Effector memory CD4-positive, alpha-beta T cell (primary cell): ENCODE results near the gene EEFSEC.

ENCODE experiments used
- DNase-seq, 3 donors: peaks; one replicate each; pipeline ENCODE4 v3.0.0-alpha.2; 2020
- H3K27ac ChIP-seq: 2 replicates; pipeline ENCODE4 v1.7.0; 2013; ENCODE audit warnings: mild to moderate bottlenecking, low read length, moderate library complexity; ENCODE audit not compliant: insufficient read depth, poor library complexity, severe bottlenecking
- H3K27me3 ChIP-seq: replicated peaks from 2 replicates; pipeline ENCODE4 v1.7.0; 2013; ENCODE audit warnings: mild to moderate bottlenecking, low read length; ENCODE audit not compliant: insufficient read depth, control insufficient read depth, poor library complexity, severe bottlenecking
- H3K36me3 ChIP-seq: 2 replicates; pipeline ENCODE4 v1.7.0; 2013; ENCODE audit warnings: mild to moderate bottlenecking, low read length, moderate library complexity; ENCODE audit not compliant: control insufficient read depth, insufficient read depth
- H3K4me1 ChIP-seq: 2 replicates; pipeline ENCODE4 v1.7.0; 2013; ENCODE audit warnings: low read length, mild to moderate bottlenecking; ENCODE audit not compliant: control insufficient read depth, insufficient read depth, poor library complexity, severe bottlenecking
- H3K4me3 ChIP-seq: 2 replicates; pipeline ENCODE4 v1.7.0; 2013; ENCODE audit warnings: low read length, low read depth, mild to moderate bottlenecking; ENCODE audit not compliant: insufficient read depth, poor library complexity, severe bottlenecking
- H3K9me3 ChIP-seq: 2 replicates; pipeline ENCODE4 v1.7.0; 2013; ENCODE audit warnings: mild to moderate bottlenecking, low read length, moderate library complexity; ENCODE audit not compliant: control insufficient read depth

EEFSEC gene

GRCh38 chr3:128430731-128431130 is 277.4 kb downstream of the EEFSEC start:
- no peak overlapping the region for H3K4me3 ChIP-seq
- H3K27ac ChIP-seq, result no peak overlapping the region
- no peaks in the 10 kb centered on the region for H3K9me3 ChIP-seq
- H3K36me3 ChIP-seq, result no peaks in the 10 kb centered on the region
- DNase-seq, result no peak
- H3K27me3 ChIP-seq, result peaks cover 27% of the 10 kb centered on the region
- H3K4me1 ChIP-seq, result peaks cover 3% of the 10 kb centered on the region

- DNase-seq, result no peak
- Histone ChIP-seq H3K27ac (no peak overlapping the region), H3K4me1 (no peaks in the 10 kb centered on the region), H3K36me3 (no peaks in the 10 kb centered on the region), H3K4me3 (no peak overlapping the region), H3K9me3 (no peaks in the 10 kb centered on the region), H3K27me3 (peaks cover 27% of the 10 kb centered on the region)
These were observed 278.6 kb downstream of the EEFSEC start for GRCh38 chr3:128431803-128432300.

GRCh38 chr3:128432301-128432970 is 279.2 kb downstream of the EEFSEC start:
- Histone ChIP-seq H3K9me3 (no peaks in the 10 kb centered on the region), H3K27ac (no peak overlapping the region), H3K36me3 (no peaks in the 10 kb centered on the region), H3K4me3 (no peak overlapping the region), H3K27me3 (peaks cover 27% of the 10 kb centered on the region), H3K4me1 (no peaks in the 10 kb centered on the region)
- no peak for DNase-seq

GRCh38 chr3:128432971-128433836 is 279.9 kb downstream of the EEFSEC start:
- H3K27me3 ChIP-seq, result peaks cover 27% of the 10 kb centered on the region
- H3K27ac ChIP-seq, result no peak overlapping the region
- no peaks in the 10 kb centered on the region for H3K4me1 ChIP-seq
- H3K4me3 ChIP-seq, result no peak overlapping the region
- H3K36me3 ChIP-seq, result no peaks in the 10 kb centered on the region
- no peaks in the 10 kb centered on the region for H3K9me3 ChIP-seq
- no peak for DNase-seq

- Histone ChIP-seq H3K36me3 (no peaks in the 10 kb centered on the region), H3K27ac (no peak overlapping the region), H3K27me3 (peaks cover 27% of the 10 kb centered on the region), H3K4me3 (no peak overlapping the region), H3K9me3 (no peaks in the 10 kb centered on the region), H3K4me1 (no peaks in the 10 kb centered on the region)
- no peak for DNase-seq
These were observed 280.5 kb downstream of the EEFSEC start for GRCh38 chr3:128433837-128434165.

- H3K27me3 ChIP-seq, result peaks cover 27% of the 10 kb centered on the region
These were observed 281.2 kb downstream of the EEFSEC start for GRCh38 chr3:128434524-128434923.

GRCh38 chr3:128435058-128435457 is 281.8 kb downstream of the EEFSEC start:
- Histone ChIP-seq H3K27me3 (peaks cover 27% of the 10 kb centered on the region), H3K36me3 (no peaks in the 10 kb centered on the region), H3K4me1 (no peaks in the 10 kb centered on the region), H3K27ac (no peak overlapping the region), H3K4me3 (no peak overlapping the region), H3K9me3 (no peaks in the 10 kb centered on the region)
- no peak for DNase-seq

More at GRCh38 chr3:128434524-128434923, 281.2 kb downstream of the EEFSEC start:
- Histone ChIP-seq H3K36me3 (no peaks in the 10 kb centered on the region), H3K4me3 (no peak overlapping the region), H3K27ac (no peak overlapping the region), H3K9me3 (no peaks in the 10 kb centered on the region), H3K4me1 (no peaks in the 10 kb centered on the region)
- DNase-seq, result no peak

- H3K27me3 ChIP-seq, result peaks cover 27% of the 10 kb centered on the region
- no peak for DNase-seq
- no peak overlapping the region for H3K4me3 ChIP-seq
These were observed 282.3 kb downstream of the EEFSEC start for GRCh38 chr3:128435561-128435960.

GRCh38 chr3:128436214-128436613 is 282.9 kb downstream of the EEFSEC start:
- Histone ChIP-seq H3K4me3 (no peak overlapping the region), H3K4me1 (no peaks in the 10 kb centered on the region)

More at GRCh38 chr3:128435561-128435960, 282.3 kb downstream of the EEFSEC start:
- H3K4me1 ChIP-seq, result no peaks in the 10 kb centered on the region
- H3K36me3 ChIP-seq, result no peaks in the 10 kb centered on the region
- H3K27ac ChIP-seq, result no peak overlapping the region
- no peaks in the 10 kb centered on the region for H3K9me3 ChIP-seq

GRCh38 chr3:128438488-128439072 is 285.3 kb downstream of the EEFSEC start:
- DNase-seq, result no peak
- Histone ChIP-seq H3K4me1 (no peaks in the 10 kb centered on the region), H3K36me3 (no peaks in the 10 kb centered on the region), H3K4me3 (no peak overlapping the region), H3K27ac (no peak overlapping the region), H3K9me3 (no peaks in the 10 kb centered on the region), H3K27me3 (peaks cover 11% of the 10 kb centered on the region)

More at GRCh38 chr3:128436214-128436613, 282.9 kb downstream of the EEFSEC start:
- H3K27me3 ChIP-seq, result peaks cover 27% of the 10 kb centered on the region
- no peak for DNase-seq
- H3K9me3 ChIP-seq, result no peaks in the 10 kb centered on the region
- no peaks in the 10 kb centered on the region for H3K36me3 ChIP-seq
- no peak overlapping the region for H3K27ac ChIP-seq
